Stimulated activated CD4-positive, alpha-beta T cell treated with anti-CD3 and anti-CD28 coated beads, Interleukin-2, amount 100 ng/mL, for 24 hours (primary cell): Measurements from ENCODE around the gene TCERG1L.
"Not testable (repeated sequence)": the region's sequence is repeated elsewhere in the genome, so short reads cannot be mapped to it uniquely, and the experiment has no call there.

ENCODE experiments used
- DNase-seq, 2 donors: peaks; one replicate each; pipeline ENCODE4 v3.0.0-alpha.2; 2020

Gene TCERG1L

DNA sequence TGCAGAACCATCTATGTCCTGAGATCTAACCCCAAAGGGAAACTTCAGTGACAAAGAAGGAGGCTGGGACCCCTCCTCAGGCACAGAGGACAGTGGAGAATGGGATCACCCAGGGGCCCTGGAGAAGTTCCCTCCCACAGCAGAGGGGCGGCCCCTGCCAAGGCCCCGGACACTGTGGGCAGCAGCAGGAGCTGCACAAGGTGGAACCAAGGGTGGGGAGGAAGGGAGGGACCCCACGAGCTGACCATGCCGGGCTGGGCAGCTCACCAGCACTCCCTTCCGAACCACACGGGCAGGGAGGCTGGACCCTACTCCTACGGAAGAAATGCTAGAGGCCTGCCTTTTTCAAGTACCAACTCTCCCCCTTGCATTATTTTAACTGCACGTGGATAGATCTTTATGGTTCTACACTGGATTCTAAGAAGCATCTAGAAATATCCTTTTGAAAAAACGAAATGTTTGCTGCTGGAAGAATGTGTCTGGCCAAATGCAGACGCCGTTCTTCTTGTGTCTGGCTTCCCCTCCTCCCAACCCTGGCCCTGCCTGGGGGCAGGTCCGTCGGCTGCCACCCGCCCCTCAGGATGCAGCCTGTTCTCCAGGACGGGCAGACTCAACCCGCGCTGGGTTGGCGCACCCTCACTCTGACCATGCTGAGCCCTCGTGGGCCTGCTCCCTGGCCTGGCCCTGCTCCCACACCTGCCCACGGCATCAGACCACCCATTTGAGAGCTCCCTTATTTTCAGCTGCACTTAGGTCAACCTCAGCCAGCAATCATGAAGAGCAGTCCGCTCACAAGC is 193.9 kb downstream of the TCERG1L start:
- DNase-seq: no peak

DNA sequence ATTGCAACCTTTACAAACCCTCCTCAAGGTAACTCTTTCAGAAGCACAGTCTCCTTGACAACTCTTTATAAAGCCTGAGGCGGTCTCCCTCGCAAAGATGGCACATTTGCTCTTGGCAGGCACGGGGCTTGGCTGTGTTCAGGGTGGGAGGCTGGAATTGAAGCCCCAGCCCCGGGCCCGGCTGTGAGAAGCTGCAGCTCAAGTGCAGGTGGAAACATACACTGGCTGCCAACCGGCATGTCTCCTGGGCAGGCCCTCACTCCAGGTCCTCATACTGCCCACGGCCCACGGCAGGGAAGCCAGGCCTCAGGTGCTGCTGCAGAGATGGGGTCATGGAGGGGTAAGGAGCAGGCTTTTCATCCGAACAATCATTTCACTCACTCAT is 194.5 kb downstream of the TCERG1L start:
- no peak for DNase-seq

DNA sequence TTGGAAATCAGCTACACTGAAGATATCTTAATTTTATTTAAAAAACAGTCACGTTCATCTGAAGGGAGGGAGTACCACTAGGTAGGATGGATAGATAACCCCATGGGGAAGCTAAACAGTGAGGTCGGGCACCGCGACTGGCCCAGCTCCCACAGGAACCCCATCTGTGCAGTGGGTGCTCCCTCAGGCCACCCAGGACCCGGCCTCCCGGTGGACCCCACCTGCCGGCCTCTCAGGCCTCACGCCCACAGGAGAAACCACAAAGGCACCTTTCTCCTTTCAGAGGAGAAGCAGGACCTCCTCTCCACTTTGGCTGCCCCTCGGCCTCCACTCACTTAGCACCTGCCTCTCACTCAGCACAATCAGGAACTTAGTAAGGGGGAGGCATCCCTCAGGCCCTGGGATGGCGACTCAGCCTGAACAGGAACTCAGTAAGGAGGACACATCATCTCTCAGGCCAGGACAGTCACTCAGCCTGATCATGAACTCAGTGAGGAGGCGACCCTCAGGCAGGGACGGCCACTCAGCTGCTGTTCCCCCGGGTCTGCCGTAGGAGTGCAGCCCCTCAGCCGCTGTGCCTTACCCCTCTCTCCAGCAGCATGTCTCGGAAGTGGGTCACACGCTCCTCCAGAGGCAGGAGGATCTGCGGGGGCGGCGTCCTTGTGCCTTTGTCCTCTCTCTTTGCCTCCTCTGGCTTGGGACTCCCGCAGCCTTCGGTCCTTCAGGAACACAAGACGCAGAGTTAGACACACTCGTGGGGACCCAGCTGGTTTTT is 195.1 kb downstream of the TCERG1L start:
- DNase-seq: no peak

DNA sequence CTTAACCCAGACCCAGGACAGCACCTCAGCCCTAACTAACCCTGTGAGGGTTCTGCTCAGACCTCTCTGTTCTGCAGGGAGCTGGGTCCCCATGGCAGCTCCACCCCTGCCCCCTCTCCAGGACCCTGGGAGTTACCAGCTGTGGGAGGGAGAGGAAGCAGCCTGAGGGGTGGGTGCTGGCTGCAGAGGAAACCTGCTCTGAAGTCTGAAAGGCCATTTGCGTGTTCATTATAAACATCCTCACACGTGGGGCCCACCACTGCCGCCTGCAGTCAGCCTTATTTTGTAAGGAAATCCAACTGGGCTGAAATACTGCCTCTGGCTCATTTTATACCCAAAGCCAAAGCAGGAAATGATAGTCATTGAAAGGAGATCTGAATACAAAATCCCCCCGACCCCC is 195.7 kb downstream of the TCERG1L start:
- DNase-seq: no peak

DNA sequence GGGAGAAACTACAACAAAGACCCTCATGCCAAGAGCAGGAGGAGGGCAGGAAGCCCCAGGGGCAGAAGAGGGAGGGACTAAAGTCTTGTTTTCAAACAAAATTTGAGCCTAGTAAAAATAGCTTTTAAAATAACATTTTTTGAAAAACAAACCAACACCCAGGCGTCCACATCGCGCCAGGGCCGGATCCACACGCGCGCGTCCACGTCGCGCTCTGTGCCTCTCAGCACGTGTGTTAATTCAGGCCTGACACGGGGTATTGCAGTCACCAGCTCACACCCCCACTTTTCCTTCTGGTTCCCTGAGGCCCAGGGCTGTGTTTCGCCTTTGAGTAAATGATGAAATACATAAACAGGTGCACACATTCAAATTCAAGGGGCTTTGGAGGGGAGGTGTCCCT is 196.2 kb downstream of the TCERG1L start:
- no peak for DNase-seq

DNA sequence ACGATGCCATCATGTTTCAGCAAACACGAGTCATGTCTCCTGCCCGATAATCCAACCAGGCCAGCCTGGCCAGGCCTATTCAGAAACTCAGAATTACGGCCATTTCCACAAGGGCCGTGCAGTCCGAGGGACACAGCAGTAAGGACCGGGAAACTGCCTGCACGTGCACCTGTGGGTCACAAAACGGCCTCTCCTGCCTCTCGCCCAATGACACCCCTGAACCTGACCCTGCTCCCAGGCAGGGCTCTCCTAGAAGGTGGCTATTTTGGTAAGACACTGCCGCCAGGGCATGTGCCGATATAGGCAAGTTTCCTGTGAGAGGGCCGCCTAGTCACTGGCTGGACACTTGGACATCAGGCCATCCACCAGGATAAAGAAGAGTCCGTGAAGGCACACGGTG is 196.7 kb downstream of the TCERG1L start:
- no peak for DNase-seq

DNA sequence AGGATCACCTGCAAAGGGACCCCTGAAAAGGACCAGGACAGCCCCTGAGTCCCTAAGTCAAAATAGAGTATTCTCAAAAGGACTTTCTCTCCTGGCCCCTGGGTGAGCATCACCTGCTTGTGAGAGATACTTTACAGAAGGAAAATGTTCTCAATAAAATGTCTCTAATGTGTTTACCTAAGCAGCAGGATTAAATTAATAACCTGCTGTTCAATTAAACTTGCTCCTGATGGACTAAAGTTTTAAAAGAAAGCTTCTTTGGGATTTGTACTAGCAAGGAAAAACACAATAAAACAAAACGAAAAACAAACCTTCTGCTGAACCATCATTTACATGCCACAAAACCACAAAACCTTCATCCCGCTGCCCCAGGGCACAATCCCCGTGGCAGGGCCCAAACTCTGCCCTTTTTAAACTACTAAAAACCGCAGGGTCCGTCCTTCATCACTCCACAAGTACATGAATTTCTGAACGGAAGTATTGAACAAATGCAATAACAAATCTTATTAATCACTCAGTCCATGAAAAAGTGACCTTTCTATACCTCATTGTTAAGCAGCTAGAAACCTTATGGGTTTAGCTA is 197.7 kb downstream of the TCERG1L start:
- no peak for DNase-seq

DNA sequence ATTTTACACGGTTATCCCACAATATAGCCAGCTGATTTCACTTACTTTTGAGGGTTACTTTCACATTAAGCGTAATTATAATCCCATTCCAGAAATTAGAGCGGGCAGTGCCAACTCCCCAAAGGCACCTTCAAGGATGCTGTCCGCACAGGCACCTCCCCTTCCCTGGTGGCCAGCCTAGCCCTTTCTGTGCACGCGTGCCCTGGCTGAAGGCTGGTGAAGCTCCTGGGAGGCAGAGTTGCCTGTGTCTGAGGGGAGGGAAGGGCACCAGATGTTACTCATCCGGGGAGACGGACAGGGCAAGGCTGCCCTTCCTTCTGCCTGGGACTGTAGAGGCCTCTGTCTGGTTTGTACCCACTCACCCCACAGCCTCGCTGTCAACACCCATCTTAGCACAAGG is 198.4 kb downstream of the TCERG1L start:
- no peak for DNase-seq

DNA sequence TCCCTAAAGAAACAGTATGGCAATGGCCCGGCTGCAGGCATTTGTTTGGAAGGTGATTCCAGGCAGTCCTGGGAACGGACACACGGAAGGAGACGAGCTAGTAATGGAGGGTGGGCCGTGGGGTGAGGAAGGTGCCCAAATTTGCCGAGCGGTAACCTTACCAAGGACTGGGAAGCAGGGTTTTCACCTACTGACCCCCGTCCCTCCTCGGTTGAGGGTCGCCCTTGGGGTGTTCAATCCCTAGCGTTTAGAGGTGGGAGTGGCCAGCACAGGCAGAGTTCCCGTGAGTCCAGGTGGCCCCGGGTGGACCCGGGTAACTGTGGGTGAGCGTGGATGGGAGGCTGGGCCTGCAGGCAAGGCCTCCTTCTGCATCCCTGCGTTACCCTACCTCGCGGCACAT is 198.8 kb downstream of the TCERG1L start:
- DNase-seq: no peak

DNA sequence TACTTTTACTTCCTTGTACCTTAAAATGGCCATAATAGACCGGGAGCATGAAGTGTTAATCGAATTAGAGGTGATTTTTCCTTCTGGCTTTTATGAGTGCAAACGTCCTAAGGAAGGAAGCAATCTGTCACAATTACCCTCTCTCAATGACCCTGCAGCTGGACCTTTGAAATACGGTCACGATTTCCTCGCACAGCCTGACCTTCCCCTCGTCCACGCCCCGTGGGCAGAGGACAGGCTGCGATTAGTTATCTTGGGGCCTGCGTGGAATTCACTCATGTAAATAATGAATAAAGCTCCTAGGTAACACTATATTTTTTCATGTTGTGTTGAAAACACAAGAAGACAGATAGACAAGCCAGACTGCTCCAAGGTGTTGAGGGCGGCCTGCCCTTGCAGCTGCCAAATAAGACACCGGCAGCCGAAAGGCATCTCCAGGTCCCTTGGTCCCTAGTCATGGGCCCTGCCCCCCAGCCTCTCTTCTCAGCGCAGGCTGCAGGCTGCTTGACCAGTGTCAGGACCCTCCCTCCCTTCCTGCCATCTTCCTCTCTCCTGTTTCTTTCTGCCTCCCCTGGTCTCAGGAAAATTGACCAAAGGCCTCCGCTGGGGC is 199.9 kb downstream of the TCERG1L start:
- DNase-seq: no peak

DNA sequence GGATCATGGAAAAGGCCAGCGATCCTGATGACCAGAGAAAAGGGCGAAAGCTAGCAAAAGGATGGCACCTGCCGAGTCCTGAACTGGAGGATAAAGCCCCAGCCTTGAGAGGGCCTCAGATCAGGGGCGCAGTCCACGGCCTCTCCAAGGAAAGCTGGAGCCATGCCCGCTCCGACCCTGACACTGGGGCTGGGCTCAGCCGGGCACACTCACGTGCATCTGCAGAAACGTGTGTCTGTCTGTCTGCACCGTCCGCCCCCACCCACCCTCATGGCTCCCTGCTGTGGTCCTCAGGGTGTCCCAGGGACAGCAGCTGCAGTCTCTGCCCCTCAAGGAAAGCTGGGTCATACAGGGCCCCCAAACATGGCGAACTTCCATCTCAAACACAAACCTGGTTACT is 200.5 kb downstream of the TCERG1L start:
- no peak for DNase-seq

DNA sequence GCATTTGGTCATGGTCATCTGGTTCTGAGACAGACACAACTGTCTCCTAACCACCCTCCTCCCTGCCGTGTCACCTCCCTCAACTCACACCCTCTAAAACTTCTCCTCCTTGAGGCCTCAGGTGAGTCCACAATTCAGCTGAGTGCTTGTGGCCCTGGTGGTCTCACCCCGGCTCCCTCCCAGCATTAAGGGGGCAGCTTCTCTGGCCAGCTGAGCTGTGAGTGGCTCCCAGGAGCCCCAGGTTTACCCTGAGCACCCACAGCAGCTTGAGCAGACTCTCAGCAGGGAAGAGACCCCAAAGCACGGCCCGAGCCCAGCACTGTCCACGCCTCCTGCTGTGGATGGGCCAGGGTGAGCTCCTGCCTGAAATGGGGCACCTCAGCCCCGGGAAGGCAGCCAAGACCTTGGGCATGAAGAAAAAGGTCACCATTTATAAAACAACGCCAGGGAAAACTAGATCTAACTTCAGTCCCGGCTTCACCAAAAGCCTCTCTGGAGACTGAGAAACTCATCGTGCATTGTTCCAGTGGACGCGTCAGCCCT is 201.2 kb downstream of the TCERG1L start:
- DNase-seq: no peak

DNA sequence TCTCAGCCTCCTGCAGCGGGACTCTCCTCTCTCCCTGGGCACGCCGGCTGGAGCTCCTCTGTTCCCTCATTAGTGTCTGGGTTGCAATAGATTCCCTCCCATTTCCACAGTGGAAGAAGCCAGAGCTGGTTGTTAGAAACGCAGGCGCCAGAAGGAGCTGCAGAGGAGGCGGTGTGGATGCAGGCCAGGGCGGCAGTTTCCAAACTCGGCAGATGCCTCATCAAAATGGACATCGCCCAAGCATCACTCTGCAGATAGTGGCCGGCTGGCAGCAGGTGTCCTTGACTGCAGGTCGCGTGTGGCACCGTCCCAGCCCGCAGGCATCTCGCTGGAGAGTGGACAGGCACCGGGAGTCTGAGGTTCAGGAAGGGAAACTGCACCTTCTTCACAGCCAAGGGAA is 201.8 kb downstream of the TCERG1L start:
- DNase-seq: no peak

DNA sequence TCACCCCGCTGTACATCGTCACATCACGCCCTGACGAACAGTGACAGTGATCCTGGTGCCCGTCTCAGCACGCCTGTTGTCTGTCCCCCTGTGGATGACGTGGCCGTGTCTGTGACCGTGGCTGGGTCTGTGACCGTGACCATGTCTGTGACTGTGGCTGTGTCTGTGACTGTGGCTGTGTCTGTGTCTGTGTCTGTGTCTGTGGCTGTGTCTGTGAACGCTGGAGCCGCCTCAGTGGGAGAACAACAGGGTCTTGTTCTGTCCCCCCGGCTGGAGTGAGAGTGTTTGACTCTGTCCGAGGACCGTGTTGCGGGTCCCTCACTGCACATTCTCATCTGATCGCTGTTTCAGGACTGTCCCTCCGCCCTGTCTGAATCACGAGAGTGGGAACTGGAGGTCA is 202.2 kb downstream of the TCERG1L start:
- no peak for DNase-seq

DNA sequence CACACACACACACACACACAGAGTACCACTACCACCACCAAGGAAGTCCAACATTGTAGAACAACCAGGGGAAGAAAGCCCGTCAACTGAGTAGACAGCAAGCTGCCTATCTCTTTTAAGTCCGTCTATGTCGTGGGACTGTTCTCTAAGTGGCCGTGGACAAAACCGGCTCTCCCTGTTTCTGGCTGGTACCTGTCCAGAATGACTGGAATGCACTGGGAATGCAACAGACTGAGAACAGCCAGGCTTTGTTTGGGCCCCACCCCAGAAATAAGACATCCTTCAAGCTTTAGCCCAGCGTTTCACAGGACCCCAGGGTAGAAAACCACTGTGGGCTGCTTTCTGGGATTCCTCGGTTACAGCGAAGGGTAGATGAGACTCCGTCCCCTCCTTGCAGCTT is 203.6 kb downstream of the TCERG1L start:
- no peak for DNase-seq

DNA sequence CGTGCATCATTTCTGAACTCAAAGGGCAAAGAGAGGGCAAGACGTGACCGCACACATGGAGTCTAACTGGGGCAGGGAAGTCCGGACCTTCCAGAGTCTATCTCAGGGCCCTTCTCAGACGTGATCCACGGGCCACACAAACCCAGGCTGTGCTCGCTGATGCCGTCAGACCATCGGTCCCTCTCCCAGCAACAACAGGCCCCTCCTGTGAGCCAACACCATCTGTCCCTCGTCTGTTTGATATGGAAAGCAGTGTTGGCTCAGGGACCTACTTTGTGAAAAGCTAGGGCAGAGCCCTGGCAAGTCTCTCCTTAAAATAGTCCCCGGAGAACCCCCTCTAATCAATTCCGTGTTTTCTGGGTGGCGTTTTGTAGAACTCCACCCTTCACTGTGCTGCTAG is 208.8 kb downstream of the TCERG1L start:
- no peak for DNase-seq

DNA sequence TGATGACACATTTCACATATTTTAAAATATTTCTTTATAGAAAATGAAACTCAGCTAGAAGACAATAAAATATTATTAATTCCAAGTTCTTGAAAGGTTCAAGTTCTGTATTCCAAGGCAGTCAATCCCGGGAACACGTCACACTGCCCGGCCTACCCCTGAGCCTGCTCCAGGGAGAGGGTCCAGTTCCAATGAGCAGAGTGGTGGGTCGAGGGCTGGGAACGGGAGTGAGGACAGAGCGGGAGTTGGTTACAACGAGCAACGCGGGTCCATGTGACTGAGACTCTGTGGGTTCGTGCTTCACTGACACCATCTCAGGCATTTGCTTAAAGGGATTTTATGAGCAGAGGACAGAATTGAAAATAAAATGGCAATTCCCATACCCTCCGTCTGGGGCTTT is 209.4 kb downstream of the TCERG1L start:
- no peak for DNase-seq

DNA sequence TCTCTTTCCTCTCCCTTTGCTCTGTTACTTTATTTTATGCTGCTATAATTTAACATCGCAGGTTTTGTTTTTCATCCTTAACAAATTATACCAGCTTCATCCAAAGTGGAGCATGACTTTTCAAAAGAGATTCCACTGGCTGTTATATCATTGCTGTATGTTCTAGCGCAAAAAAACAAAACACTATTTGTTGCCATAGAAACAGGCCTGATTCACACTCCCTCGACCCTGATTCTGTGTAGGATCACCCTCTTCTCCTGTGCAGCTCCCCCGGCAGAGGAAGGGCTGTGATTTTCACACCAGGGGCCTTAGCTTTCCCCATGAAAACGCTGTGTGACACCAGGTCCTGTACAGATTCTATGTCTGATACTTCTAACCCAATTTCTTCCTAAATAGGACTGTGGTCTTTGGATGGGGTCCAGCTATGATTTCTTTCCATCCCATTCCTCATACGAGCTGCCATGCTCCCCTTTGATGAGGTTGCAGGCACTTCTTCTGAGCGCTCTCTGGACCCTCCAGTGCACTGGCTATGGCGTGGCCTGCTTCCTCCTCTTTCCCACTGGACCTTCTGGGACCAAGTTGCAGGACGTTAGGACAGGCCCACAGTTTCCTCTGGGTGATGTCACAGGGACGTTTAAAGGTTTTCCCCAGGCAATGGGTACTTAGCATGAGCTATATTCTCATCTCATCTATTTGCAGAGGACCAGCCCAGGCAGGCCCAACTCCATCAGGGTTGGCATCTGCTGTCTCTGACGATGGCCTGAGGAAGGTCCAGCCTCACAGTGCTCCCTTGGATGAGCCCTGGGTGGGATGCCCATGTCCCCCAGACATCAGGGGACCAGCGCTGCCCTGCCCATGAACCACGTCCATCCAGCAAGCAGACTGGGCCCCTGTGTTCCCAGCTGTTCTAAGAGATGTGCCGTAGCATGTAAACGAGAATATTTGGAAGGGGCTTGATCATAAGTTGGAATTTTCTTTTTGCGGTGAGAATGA is 210.8 kb downstream of the TCERG1L start:
- DNase-seq: not testable (repeated sequence)

DNA sequence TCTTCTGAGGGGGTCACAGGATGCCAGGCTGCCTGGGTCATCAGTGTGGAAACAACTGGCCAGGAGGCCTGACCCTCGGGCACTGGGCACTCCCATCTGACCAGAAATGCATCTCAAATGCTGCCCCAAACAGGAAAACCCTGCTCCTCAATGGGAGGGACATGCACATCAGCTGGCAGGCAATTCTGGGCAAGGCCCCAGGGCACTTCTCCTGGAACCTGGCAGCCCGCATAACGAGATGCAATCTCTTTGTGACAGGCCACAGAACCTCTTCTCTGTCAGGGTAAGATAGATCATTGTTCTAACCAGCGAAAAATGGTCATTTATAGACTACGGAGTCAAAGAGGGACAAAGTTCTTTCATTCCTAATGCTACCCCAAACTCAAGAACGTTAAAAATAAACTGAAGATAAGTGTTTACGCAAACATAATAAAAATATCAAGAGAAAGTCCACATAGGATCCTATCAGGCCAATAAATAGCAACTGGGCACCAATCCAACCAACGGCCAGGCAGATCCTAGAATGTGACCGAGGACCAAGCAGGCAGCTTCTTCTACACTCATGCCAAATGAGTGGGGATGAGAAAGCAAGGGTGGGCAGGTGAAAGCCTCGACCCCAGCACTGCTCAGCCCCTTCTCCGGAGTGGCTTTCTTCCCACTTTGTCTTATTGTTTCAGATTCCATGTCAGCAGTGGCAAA is 212.3 kb downstream of the TCERG1L start:
- no peak for DNase-seq

DNA sequence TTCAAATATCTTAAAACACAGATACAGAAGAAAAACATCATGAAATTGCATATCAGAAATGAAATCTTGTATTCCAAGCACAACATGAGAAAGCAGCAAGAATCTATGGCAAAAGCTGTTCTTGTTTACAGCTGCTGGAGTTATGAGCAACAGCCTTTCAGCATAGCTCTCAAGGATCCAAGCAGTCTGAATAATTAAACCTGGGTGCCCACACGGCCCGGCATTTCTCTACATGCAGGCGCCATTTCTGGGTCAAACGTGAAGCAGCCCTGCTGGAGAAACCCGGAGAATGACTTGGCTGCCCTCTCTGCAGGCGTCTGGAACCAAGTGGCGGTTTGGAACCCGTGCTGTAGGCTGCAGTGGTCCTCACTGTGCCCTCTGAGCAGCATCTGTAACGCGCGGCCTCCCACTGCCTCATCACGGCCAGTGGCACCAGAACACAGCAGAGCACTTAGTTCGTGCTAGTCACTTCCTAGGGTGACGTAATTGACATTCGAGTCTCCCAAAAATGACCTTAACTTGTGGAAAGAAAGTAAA is 213.0 kb downstream of the TCERG1L start:
- DNase-seq: no peak

DNA sequence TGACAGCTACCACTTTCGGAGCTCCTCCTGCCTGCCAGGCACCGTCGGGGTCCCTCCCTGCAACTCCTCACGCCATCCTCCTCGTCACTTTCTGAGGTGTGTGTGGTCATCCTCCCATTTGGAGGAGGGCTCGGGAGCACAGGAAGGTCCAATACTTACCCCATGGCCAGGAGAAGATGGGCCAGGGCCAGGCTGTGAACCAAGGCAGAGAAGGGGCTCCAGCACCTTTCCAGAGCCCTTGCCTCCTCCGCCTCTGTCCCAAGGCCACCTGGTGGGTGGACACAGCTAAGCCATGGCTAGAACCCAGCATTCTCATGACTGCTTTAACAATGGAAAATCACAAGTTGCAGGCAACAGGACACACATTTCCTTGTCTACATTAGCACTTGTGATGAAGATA is 215.5 kb downstream of the TCERG1L start:
- DNase-seq: no peak

DNA sequence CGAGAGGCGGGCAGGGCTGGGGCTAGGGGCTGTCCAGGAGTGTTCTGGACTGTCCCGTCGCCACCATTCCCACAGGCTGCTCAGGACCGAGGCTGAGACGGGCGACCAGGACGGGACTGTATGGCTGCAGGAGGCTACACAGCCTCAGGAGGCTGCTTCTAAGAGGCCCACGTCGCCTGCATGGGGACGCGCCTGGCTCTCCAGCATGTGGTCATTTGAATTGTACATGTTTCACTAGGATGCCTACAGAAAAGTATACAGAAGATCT is 216.3 kb downstream of the TCERG1L start:
- no peak for DNase-seq
